Stimulated activated CD8-positive, alpha-beta memory T cell treated with anti-CD3 and anti-CD28 coated beads, Interleukin-12 subunit alpha, Interleukin-12 subunit beta, amount 100 ng/mL, for 24 hours (primary cell): ENCODE measurements around the gene C16orf96.
"Not testable (repeated sequence)": the region's sequence is repeated elsewhere in the genome, so short reads cannot be mapped to it uniquely, and the experiment has no call there.

Source experiments
- DNase-seq: peaks from one replicate; pipeline ENCODE4 v3.0.0-alpha.2; 2020; ENCODE audit errors: extremely low read depth

Gene C16orf96

DNA sequence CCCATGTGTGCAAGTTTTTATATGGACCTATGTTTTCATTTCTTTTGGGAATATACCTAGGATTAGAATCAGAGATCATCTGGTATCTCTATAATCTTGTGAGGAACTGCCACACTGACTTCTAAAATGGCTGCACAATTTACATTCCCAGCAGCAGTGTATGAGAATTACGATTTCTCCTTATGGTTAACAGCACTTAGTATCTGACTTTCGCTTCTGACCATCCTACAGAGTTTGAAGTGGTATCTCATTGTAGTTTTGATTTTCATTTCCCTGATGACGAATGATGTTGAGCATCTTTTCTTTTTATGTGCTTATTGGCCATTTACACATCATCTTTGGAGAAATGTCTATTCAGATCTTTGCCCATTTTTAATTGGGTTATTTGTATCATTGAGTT is 10.0 kb downstream of the C16orf96 start:
- DNase-seq, result no peak

DNA sequence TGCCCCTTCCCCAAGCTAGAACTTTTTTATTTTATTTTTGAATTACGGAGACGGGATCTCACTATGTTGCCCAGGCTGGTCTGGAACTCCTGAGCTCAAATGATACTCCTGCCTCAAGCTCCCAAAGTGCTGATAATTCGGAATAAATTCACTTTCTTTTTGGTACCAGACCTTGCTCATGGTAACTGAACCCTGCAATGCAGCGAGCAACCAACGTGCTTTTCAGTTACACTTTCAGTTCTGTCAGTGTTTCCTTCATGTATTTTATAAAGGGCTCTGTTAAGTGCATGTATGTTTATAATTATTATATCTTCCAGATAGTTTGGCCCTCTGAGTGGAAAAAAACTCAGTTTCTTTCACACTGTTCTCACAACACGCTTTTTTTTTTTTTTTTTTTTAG is 13.9 kb downstream of the C16orf96 start:
- no peak for DNase-seq

DNA sequence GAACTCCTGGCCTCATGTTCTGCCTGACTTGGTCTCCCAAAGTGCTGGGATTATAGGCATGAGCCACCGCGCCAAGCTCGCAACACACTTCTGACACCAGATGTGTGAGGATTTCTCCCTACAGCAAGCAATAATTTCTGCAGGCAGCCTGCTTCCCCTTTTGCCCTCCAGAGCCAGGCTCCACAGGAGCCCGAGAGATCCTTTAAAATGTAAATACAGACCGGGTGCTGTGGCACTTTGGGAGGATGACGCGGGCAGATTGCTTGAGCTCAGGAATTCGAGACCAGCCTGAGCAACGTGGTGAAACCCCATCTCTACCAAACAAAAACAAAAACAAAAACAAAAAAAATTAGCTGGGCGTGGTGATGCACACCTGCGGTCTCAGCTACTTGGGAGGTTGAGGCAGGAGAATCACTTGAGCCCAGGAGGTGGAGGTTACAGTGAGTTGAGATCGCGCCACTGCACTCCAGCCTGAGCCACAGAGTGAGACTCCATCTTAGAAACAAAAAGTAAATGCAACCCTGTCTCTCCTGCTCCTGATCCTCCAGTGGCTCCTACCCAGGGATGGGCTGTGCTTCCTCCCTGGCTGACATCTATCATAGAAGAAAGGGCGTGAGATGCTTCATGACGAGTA is 14.7 kb downstream of the C16orf96 start:
- no peak for DNase-seq

DNA sequence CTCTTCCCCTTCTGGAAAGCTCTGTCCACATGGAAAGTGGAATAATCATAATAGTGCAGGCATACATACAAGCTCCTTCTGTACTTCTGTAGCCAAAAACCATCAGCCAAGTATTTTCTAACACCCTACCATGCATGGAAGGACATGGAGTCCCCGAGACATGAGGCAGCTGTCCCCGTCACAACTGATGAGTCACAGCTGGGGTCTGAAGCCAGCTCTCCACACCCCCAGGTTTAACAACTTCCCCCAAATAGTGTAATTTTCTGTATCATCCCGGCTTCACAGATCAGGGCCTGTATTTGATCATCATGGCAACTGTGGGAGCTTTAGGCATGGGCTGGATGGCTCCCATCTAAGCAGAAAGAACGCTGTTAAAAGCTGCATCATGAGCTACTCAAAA is 16.6 kb downstream of the C16orf96 start:
- no peak for DNase-seq

DNA sequence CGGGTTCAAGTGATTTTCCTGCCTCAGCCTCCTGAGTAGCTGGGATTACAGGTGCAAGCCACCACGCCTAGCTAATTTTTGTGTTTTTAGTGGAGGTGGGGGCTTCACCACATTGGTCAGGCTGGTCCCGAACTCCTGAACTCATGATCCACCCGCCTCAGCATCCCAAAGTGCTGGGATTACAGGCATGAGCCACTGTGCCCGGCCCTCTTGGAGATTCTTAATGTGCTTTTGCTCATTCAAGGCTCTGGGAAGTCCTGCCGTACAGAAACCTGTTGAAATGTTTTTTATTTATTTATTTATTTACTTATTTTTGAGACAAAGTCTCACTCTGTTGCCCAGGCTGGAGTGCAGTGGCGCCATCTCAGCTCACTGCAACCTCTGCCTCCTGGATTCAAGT is 17.8 kb downstream of the C16orf96 start:
- DNase-seq, result not testable (repeated sequence)

DNA sequence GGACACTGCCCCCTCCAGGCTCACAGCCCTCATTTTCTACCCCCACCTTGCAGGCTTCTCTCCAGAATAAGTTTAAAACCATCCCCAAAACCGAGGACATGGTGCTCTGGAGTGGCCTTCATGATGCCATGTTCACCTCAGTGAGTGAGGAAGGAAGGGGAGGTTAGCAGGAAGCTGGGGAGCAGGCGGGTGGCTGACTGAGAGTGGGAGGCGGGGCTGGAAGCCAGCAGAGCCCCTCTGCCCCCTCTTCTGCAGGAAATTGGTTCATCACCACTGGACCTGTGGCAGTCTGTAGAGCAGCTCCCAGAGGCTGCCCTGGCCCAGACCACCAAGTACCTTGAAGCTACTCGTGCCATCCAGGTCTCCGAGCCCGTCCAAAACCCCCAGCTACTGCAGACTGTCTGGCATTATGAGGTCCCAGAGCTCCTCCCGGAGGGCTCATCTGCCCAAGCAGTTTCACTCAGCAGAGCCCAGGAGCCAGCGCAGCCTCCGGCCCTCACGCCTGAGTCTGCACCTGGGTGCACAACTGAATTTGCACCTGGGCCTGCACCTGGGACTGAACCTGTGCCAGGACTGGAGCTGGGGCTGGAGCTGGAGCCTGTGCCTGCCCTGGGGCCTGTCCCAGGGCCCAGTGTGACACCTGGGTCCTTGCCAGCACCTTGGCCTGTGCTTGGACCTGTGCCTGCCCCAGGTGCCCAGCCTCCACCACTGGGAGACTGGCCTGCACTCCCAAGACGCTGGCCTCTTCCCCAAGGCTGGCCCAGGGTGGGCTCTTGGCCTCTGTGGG is 19.0 kb downstream of the C16orf96 start:
- no peak for DNase-seq

DNA sequence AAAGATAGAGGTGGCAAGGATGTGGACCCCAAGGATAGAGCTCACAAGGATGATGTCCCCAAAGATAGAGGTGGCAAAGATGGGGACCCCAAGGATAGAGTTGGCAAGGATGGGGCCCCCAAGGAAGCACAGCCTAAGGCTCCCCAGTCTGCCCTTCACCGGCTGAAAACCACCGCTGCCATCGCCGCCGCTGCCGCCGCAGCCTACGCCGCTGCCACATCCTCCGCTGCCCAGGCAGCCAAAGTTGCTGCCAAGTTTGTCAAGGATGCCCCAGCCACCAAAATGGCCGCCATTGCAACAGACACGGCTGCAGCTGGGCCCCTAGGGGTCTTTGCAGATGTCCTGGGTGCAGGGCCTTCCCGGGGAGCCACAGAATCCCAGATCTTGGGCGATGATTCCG is 19.9 kb downstream of the C16orf96 start:
- no peak for DNase-seq

DNA sequence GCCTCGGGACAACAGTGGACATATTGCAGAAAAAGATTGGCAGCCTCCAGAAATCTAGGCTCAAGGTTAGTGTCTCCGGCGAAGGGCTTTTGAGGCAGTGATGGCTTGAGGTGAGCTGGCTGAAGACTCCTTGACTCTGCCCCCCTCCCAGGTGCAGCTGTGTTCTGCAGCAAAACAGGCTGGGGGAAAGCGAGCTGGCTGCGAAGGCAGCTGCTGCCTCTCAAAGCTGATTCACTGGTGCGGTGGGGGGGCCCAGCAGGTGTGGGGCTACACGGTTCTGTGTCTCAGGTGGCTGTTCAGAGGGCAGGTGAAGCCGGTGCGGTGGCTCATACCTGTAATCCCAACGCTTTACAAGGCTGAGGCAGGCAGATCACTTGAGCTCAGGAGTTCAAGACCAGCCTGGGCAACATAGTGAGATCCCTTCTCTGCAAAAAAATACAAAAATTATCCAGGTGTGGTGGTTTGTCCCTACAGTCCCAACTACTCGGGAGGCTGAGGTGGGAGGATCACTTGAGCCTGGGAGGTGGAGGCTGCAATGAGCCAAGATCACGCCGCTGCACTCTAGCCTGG is 22.9 kb downstream of the C16orf96 start:
- DNase-seq, result no peak

DNA sequence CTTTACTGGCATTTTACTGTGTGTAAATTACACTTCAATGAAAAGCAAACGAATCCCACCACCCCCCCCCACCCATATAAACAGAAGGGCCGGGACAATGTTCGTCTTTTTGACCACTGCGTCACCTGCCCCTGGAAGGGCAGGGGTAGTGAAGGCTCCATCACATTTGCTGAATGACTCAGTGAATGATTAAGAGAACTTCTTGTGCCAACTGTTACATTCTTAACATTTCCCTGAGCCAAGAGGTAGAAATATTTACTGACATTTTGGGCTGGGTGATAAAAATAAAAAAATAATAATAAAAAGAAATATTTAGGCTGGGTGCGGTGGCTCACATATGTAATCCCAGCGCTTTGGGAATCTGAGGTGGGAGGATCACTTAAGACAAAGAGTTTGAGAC is 24.1 kb downstream of the C16orf96 start:
- no peak for DNase-seq

DNA sequence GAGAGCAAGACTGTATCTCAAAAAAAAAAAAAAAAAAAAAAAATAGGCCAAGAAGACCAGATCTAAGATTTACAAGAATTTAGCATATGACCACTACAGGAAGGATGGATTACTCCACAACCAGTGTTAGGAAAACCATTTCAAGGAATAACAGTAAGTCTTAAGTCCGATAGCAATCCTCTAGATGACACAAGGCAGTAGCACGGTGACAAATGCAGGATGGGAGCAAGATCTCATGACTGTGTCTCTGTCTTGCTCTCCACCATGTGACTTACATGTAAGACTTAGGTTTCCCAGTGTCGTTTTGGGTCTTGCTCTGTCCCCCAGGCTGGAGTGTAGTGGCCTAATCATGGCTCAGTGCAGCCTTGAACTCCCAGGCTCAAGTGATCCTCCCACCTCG is 27.8 kb downstream of the C16orf96 start:
- no peak for DNase-seq

DNA sequence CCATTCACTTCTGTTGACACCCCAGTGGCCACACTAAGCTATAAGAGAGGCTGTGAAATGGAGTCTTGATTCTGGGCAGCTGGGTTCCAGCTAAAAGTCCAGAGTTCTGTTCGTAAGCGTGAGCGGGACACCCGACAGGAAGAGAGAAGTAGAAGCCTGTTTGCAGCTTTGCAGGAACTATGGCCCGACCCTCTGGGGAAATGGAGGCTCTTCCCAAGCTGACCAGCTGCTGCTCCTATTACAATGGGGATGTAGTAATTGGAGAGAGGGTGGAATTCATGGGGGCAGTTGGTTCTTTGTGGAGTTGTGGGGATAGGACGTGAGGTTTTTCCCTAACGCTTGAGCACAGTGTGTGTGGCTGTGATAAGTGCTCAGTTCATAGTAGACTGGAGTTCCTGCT is 30.2 kb downstream of the C16orf96 start:
- no peak for DNase-seq

DNA sequence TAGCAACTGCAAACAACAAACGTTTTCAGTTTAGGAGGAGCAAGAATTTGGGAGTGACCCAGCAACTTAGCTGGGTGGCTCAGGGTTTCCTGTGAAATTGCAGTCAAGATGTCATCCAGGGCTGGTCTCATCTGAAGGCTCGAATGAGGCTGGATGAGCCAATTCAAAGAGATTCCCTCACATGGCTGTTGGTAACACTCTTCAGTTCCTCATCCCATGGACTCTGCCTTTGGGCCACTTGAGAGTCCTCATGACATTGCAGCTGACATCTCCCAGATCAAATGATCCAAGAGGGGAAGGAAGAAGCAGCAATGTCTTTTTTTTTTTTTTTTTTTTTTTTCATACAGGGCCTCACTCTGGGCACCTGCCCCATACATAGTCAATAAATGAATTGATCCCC is 32.2 kb downstream of the C16orf96 start:
- no peak for DNase-seq

DNA sequence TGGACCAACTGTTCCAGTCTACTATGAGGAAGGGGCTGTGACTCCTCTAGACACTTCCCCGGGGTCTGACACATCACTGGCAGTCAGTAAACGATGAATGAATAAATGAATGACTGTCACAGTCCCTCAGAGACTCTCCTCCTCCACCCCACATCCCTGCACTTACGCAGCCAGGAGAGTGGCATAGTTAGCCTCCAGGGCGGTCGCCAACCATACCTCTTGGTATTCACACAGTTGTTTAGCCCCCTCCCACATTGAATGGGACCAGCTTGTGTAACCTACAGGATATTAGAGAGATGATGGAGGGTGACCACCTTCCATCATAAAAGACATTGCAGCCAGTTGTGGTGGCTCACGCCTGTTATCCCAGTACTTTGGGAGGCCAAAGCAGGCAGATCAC is 32.8 kb downstream of the C16orf96 start:
- no peak for DNase-seq

DNA sequence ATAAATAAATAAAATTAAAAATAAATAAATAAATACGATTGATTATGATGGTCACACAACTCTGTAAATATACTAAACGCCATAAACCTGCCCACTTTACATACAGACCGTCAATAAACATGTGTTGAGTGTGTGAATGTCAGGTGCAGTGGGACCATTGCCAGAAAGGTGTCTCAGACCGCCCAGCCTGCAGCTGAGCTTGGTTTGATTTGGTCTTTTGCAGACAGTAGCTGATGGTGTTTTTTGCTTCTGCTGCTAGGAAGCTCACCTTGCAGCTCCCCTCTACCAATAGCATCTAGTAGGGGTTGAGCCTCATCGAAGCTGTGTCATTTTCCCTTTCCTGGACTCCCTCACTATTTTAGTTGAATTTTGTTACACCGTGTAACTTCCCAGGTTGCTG is 35.1 kb downstream of the C16orf96 start:
- no peak for DNase-seq

DNA sequence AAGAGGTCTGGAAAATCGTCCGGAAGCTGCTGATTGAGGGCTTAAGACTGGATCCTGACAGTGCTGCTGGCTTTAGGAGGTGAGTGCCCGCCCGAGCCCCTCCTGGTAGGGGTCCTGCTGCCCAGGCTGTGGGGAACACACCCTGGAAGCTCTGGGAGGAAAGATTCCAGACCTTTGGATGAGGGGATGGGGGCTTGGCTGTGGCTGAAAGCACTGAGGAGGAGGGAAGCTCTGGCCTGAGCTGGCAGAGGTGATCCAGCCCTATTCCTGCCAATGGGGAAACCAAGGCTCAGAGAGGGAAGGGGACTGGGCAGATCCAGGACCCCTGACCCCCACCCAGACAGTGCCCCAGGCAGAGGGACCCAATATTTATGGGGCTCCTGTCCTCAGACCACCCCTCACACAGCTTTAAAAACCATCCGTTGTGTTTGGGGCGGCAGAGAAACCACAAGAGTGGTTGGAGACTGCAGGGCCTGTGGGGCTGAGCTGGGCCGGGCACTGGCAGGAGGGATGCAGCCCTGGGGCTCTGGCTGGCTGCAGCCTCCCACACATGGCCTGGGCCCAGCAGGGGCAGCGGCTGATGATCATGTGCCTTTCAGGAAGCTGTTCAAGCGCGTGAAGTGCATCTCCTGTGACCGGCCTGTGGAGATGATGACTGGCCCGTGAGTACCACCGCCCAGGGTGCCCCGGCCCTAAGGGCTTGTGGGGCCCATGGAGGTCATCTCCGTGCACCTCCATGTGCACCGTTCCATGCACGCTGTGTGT is 35.7 kb downstream of the C16orf96 start:
- no peak for DNase-seq

DNA sequence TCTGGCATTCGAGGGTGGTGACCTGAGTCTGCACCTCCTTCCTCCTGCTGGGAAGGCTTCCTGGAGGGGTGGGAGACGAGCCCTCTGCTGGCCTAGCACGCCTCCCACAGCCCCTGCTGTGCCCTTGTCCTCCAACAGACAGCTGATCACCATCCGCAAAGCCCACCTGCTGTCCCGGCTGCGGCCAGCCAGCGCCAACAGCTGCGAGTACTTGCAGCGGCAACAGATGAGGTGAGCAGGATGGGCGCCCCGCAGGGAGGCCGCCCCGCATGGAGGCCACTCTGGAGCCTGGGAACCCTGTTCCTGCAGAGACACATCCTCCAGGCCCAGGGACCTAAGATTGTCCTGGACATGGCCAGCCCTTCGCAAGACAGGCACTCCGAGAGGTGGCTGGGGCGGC is 36.9 kb downstream of the C16orf96 start:
- DNase-seq, result no peak

DNA sequence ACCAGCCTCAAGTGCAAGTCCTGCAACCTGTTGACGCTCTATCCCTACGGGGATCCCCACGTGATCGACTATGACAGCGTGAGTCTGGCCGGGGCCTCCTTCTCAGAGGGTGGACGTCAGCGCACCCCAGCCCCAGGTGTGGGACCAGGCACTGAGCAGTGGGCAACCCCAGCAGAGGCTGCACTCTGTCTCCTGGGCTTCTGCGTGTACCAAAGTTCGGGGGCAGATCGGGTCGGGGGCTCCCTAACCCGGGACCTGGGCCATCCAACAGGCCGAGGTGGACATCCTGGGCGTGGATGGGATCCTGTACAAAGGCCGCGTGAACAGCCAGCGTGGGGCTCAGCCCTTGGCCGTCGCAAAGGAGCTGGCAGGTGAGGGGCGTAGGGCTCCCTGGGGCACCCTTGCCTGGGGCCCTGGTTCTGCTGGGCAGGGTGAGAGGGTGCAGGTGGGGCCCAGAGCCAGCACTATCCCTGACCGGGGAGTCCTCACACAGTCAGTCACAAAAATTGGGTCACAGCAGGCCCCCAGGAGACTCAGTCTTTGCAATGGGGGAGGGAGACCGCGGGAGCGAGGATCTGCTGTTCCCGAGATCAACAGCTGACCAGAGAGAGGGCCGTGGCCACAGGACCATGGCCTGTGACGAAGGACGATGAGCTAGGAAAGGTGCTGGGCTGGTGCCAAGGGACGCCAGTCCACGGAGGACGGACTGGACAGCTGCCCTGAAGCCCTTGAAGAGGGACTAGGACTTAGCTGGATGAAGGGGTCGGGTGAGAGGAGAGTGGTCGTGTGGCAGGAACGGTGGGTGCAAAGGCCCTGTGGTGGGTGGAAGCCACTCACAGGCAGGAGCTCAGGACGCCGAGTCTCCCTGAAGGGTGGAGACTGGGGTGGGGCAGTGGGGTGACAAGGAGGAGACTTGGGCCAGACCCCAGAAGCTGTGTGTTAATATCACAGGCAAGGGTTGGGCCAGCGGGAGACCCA is 38.6 kb downstream of the C16orf96 start:
- DNase-seq, result no peak

DNA sequence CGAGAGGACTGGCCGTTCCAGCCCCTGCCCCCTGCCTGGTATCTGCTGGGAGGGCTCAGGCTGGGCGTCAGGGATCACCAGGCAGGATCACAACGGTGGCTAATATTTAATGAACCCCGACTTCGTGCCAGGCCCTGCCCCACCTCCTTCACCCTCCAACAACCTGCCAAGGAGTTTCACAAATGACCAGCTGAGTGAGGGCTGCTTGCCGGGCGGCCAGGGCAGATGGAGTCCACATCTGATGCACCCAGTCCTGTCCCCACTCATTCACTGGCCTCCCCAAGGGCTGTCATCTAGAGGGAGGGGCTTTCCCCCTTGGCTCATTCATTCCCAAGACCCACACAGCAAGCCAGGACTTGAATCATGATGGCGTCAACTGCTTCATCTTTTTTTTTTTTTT is 41.0 kb downstream of the C16orf96 start:
- no peak for DNase-seq

DNA sequence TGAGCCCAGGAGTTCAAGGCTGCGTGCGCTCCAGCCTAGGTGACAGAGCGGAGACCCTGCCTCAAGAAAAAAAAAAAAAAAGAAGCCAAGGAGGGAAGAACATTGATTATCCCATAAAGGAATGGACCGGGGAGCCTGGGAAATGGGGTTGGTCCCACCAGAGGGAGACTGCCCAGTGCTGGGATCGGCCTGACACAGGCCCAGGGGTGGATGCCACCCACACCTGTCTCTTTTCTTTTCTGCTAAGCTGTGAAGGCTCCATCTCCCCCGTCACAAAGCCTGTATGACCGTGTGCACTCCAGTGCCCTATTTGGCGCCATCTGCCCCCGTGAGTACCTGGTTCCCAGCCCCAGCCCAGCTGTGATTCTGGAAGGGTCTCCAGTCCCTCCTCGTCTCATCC is 42.9 kb downstream of the C16orf96 start:
- no peak for DNase-seq

DNA sequence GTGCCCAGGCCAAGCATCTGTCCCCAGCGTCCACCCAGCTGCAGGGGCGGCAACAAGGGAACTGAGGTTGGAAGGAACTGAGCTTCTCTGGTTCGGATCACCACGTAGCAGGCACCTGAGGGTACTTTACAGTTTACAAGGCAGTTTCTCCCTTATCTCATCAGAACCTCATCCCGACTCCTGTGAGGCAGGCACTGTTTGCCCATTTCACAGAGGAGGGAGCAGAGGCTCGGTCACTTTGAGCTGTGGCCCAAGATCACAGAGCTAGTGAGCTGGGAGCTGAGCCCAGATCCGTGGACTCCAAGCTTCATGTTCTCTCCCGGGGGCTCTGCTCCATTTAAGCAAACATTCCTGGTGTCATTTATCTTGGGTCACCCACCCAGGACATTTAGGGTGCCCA is 43.4 kb downstream of the C16orf96 start:
- DNase-seq, result no peak
